Measurements from ENCODE around the gene ADAMTS9.

The ADAMTS9 gene

GRCh38 chr3:64473466-64473865 lies 214.3 kb downstream of the ADAMTS9 start:
- no peak for DNase-seq

GRCh38 chr3:64470436-64470835 lies 217.4 kb downstream of the ADAMTS9 start:
- DNase-seq = no peak

GRCh38 chr3:64467255-64467944 lies 220.4 kb downstream of the ADAMTS9 start:
- no peak for DNase-seq
